ENCODE data around the gene MYOT.

Gene MYOT

DNA sequence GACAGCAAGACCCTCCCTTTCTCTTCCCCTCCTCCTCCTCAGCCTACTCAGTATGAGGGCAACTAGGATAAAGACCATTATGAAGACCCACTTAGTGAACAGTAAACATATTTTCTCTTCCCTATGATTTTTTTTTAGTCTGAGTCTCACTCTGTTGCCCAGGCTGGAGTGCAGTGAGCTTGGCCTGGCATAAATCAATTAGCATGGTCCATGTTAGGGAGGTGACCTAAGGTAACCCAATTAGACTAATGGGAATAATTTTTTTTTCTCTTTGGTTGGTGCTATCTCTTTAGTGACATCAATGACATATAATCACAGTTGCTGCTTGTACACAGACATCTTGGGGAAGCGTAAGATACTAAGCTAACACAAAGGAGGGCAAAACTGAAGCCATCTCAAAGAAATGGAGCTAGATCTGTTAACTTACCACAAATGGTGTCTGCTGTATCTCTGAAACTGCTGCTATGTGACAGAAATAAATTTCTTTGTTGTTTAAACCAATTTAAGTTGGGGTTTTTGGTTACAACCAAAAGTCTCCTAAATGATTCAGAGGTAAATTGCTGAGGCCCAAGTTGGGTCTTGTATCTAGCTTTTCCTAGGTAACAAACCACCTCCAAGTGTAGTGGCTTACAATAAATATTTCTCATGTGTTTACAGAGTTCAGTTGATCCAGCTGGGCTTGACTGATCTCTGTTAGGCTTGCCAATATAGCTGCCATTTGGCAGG, 34.9 kb downstream of the MYOT start:
- no peak for DNase-seq

DNA sequence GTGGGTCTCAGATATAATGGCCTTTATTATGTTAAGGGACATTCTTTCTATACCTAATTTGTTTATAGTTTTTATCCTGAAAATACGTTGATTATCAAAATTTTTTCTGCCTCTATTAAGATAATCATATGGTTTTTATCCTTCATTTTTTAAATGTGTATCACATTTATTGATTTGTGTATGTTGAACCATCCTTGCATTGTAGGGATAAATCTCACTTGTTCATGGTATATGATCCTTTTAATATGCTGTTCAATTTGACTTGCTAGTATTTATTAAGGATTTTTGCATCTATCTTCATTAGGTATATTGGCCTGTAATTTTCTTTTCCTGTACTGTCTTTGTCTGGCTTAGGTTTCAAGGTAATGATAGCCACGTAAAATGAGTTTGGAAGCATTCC, 47.1 kb downstream of the MYOT start:
- no peak for DNase-seq

DNA sequence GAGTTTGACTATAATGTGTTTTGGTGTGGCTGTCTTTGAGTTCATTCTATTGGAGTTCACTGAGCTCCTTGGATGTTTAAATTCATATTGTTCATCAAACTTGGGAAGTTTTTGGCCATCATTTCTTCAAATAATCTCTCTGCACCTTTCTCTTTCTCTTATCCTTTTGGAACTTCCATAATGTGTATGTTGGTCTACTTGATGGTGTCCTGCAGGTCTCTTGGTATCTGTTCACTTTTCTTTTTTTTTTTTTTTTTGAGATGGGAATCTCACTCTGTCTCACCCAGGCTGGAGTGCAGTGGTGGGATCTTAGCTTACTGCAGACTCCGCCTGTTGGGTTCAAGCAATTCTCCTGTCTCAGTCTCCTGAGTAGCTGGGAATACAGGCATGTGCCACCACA, 49.3 kb downstream of the MYOT start:
- DNase-seq: no peak

DNA sequence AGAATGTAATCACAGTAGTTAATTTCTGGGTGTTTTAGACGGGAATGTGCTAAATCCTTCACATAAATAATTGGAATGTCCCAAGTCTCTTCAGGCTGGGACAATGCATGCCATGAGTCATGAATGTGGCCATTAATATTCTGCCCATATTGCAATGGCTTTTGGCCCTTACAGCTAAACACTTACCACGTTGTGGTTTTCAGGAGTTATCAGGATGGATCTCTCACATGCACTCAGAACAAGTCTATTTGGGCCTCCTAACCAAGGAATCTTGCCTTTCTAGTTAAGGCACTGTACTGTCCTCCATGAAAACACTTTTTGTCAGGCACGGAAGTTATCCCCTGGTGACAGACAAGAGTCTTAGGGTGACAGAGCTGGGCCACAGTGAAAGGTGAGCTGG, 54.3 kb downstream of the MYOT start:
- no peak for DNase-seq

DNA sequence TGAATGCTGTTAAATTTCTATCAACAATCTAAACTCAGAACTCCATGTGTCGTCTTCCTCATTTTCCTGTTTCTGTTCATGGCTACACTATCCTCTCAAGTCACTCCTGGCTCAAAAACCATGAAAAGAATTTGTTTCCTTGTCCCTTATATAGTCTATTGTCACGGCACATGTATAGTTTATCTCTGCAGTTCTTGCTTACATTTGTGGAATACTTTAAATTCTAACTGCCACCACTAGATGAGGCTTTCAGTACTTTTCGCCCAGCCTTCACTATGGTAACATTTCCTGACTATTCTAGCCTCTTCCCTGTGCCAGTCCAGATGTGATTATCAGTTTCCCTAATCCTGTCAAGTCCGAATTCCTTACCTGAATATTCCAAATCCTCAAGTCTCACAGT, 56.2 kb downstream of the MYOT start:
- DNase-seq: no peak

DNA sequence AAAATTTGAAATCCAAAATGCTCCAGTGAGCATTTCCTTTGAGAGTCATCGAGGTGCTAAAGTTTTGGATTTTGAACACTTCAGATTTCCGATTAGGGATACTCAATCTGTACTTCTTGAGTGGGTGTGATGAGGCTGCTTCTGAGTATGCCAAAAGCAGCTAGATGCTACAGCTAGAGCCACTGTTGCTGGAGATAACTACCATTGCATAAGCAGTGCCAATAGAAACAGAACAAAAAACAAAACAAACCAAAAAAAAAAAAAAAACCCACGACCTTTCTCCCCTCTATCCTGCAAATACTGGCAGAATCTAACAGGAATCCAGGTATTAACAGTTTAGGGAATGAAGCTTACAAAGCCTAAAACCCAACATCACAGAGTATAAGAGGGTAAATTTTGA, 65.1 kb downstream of the MYOT start:
- DNase-seq: no peak

DNA sequence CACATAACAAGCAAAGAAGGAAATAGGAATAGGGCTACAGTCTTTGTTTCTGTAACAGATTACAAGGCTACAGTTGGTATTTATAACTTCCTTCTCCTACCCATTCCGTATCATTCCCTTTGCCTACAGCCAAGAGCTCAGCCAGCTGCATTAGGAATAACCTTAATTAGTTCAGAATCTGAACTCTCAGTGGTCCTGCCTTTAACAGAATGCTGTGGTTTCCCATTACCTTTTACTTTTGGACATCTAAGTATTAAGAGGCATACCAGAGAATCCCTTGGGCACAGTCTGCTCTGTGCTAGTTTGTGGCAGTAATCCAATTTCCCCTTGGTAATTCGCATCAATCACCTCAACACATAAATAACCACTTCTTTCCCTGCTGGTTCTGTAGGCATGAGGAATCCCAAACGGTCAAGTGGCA, 65.8 kb downstream of the MYOT start:
- no peak for DNase-seq

DNA sequence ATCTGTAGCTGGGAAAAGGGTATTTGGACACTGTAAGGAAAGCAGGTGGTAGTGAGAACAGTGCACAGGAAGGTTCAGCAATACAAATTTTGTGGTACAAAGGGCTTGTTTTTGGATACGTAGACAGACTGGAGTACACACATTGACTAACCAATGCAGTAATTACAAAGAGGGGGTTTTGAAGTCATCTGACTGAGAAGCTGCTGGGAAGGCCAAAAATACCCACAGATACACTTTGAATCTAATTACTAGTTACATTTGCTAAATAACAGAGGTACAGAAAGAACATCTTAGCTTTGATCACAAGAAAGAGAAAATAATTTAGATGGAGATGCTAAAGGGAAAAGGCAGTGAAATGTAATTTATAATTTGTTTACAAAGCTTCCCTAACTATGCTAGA, 67.5 kb downstream of the MYOT start:
- no peak for DNase-seq

DNA sequence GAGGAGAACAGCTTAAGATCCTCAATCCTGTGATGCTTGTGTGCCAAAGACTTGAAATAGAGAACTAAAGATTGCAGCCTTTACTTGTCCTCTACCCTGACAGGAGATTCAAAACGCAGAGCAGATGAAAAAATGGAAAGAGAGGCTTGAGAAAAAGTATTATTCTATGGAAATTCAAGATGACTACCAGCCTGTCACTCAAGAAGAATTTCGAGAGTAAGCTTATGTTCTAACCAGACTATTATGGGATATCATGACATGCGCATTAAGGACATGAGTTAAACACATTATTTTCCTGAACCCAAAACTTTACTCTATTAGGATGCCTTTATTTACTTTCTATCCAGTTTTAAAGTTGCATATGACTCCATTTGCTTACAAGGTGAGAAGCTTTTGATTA, 68.0 kb downstream of the MYOT start:
- no peak for DNase-seq
